22Rv1 (cell line): Measurements from ENCODE around the gene CYP3A7.

Experiments used
- ZFX ChIP-seq: fragments of 450-650 bp; IDR thresholded peaks from 2 replicates; pipeline ENCODE4 v1.6.1; 2017; ENCODE audit warnings: antibody characterized with exemption, borderline replicate concordance
- TF ChIP-seq, protein P1 (sequence below): fragments of 450-650 bp; IDR thresholded peaks from 2 replicates; pipeline ENCODE4 v1.5.1; 2017; ENCODE audit warnings: mild to moderate bottlenecking

DNA sequence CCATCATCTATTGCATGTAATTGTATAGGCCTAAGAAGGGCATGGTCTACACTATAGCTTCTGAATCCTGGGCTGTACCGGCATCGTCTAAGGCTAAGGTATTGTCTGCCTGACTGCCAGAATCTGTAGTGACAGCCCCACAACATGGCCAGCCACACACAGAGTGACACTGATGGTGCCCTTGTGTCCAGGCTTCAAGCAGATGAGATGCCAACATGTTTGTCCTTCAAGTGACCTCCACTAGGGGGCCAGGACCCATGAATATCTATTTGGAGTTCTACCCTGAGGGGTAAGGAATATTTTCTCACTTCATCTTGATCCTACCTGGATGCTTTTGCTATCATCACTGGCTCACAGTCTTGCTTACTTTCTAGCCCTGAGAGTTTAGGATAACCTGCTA, 1.5 kb downstream of the CYP3A7 start:
- TF ChIP-seq ZFX: no peak
- TF ChIP-seq, protein P1, sequence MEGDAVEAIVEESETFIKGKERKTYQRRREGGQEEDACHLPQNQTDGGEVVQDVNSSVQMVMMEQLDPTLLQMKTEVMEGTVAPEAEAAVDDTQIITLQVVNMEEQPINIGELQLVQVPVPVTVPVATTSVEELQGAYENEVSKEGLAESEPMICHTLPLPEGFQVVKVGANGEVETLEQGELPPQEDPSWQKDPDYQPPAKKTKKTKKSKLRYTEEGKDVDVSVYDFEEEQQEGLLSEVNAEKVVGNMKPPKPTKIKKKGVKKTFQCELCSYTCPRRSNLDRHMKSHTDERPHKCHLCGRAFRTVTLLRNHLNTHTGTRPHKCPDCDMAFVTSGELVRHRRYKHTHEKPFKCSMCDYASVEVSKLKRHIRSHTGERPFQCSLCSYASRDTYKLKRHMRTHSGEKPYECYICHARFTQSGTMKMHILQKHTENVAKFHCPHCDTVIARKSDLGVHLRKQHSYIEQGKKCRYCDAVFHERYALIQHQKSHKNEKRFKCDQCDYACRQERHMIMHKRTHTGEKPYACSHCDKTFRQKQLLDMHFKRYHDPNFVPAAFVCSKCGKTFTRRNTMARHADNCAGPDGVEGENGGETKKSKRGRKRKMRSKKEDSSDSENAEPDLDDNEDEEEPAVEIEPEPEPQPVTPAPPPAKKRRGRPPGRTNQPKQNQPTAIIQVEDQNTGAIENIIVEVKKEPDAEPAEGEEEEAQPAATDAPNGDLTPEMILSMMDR: peak; percentile 39
